ENCODE measurements around the gene BPIFB2. TPM values are rescaled to one million over a fixed set of nuclear protein-coding genes. Genes with fewer than 3 reads are reported as not detected.
A peak's percentile ranks its signal among the peaks of the same experiment; 100 is the strongest.

Gene BPIFB2
- total RNA-seq, 1 donor from 2014 or later: not detected

DNA sequence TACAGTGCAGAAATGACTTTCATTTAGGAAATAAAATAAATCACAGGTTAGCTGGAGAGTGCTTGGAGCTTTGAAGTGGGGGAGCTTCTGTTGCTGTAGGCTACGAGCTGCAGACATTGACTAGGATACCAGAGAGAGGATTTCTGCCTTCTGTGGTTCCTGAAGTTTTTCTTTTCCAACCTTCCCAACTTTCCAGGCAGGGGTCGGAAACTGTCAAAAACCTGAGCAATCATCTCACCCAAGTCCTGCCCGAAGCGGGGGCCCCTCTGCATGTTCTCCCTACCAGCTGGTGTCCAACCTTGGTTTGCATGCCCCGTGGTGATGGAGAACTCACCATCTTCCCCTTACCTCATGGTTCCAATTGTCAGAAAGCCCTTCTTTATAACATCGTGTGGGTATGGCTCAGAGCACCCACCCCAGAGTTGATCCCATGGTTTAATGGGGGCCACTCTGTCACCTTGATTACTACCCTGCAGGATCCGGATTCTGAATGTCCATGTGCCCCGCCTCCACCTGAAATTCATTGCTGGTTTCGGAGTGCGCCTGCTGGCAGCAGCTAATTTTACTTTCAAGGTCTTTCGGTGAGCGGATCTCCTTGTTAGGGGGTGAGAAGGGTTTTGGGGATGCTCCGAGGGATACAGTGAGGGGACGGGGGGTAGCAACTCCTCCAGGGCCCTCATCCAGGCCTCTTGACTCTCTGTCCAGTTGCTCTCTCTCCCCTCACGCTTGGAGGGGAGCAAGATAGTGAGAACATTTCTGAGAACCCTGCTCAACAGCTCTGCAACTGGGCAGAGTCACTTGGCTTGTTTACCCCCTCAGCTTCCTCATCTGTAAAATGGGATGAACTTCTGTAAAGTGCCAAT is 5.1 kb downstream of the BPIFB2 start:
- Histone ChIP-seq H3K27me3 (no peaks in the 10 kb centered on the region), H3K9me3 (no peaks in the 10 kb centered on the region), H3K4me1 (no peaks in the 10 kb centered on the region), H3K4me3 (no peak overlapping the region), H3K36me3 (no peaks in the 10 kb centered on the region), H3K27ac (no peak overlapping the region)
- intact Hi-C loops (cut with DNase I): no loop called here
- ATAC-seq: no peak
- TF ChIP-seq CTCF (IDR thresholded peaks at IDR 0.05): no peak
- no peak for DNase-seq

GRCh38 chr20:33013701-33014326 is 6.3 kb downstream of the BPIFB2 start:
- Histone ChIP-seq H3K27ac (no peak overlapping the region), H3K9me3 (no peaks in the 10 kb centered on the region), H3K27me3 (no peaks in the 10 kb centered on the region), H3K4me1 (no peaks in the 10 kb centered on the region), H3K36me3 (no peaks in the 10 kb centered on the region), H3K4me3 (no peak overlapping the region)
- DNase-seq (no peak), ATAC-seq (no peak)
- intact Hi-C loops (cut with DNase I): no loop called here
- TF ChIP-seq CTCF (IDR thresholded peaks at IDR 0.05): no peak

GRCh38 chr20:33014336-33015113 is 7.0 kb downstream of the BPIFB2 start:
- no peak overlapping the region for H3K27ac ChIP-seq
- H3K9me3 ChIP-seq: no peaks in the 10 kb centered on the region
- H3K36me3 ChIP-seq: no peaks in the 10 kb centered on the region
- ATAC-seq (no peak), DNase-seq (no peak)
- no peak overlapping the region for H3K4me3 ChIP-seq
- no peak for TF ChIP-seq CTCF (IDR thresholded peaks at IDR 0.05)
- no peaks in the 10 kb centered on the region for H3K27me3 ChIP-seq
- intact Hi-C loops (cut with DNase I): no loop called here
- no peaks in the 10 kb centered on the region for H3K4me1 ChIP-seq

- no peak for TF ChIP-seq CTCF (IDR thresholded peaks at IDR 0.05)
- H3K4me3 ChIP-seq: no peak overlapping the region
- H3K4me1 ChIP-seq: no peaks in the 10 kb centered on the region
- H3K27ac ChIP-seq: no peak overlapping the region
- no peaks in the 10 kb centered on the region for H3K9me3 ChIP-seq
- no peak for ATAC-seq
- no peak for DNase-seq
- intact Hi-C loops (cut with DNase I): no loop called here
- no peaks in the 10 kb centered on the region for H3K36me3 ChIP-seq
- no peaks in the 10 kb centered on the region for H3K27me3 ChIP-seq
Measured at GRCh38 chr20:33015114-33015484, 7.6 kb downstream of the BPIFB2 start.

DNA sequence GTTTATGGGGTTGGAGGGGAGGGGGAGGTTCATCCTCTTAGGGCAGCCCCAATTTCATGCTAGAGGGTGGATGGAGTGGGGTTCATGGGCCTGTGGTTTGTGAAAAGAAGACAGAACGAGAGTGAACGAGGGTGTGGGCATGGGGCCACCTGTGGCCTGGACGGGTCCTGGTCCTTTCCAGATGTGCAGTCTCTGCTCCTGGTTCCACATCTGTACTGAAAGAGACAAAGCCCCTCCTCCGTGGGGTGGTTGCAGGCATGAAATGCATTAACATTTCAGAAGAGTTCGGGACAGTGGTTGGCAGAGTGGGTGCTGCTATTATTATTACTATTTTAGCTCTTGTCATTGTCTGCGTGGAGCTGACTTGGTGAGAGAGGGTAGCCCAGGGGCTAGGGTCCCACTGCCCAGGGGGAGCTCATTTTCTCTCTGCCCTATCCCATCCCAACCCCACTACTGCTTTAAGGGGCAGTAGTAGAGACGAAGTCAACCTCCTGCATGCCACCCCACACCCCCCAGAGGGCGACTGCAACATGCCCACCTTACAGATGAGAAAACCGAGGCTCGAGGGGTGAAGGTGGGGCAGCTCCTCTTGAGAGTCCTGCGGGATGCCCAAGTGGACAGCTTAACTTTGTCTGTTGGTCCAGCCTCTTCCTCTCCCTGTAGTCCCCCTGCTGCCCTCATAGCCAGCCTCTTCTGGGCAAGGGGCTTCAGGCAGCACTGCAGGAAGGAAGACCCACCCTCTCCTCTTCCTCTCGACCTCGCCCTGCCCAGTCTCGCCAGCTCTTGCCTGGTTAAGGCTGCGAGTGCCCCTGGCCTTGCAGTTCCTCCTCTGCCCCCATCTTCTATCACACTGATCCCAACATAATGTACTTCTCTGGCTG is 8.4 kb downstream of the BPIFB2 start:
- DNase-seq (peak; percentile 13), ATAC-seq (no peak)
- no peak for TF ChIP-seq CTCF (IDR thresholded peaks at IDR 0.05)
- intact Hi-C loops (cut with DNase I): no loop called here
- Histone ChIP-seq H3K4me3 (no peak overlapping the region), H3K9me3 (no peaks in the 10 kb centered on the region), H3K27me3 (no peaks in the 10 kb centered on the region), H3K27ac (no peak overlapping the region), H3K4me1 (no peaks in the 10 kb centered on the region), H3K36me3 (no peaks in the 10 kb centered on the region)
